GM12865 (cell line): ENCODE results near the gene ASCC1.

Source experiments
- DNase-seq: peaks from one replicate; pipeline ENCODE4 v3.0.0; 2010; ENCODE audit warnings: low read depth
- H3K4me3 ChIP-seq: 2 replicates; pipeline ENCODE4 v1.5.1; 2011; ENCODE audit warnings: mild to moderate bottlenecking, low read depth, low read length, control low read depth
- CTCF ChIP-seq: IDR thresholded peaks from 2 replicates; pipeline ENCODE4 v1.5.1; 2011; ENCODE audit warnings: low read length, control low read depth, low read depth, inconsistent platforms; ENCODE audit not compliant: insufficient read depth; ENCODE audit errors: missing control alignments

ASCC1 gene

GRCh38 chr10:72062832-72063702 lies 153.0 kb downstream of the ASCC1 start:
- no peak for DNase-seq
- TF ChIP-seq CTCF, result no peak
- H3K4me3 ChIP-seq, result no peak overlapping the region

GRCh38 chr10:72062382-72062781 lies 153.7 kb downstream of the ASCC1 start:
- no peak overlapping the region for H3K4me3 ChIP-seq
- no peak for TF ChIP-seq CTCF

GRCh38 chr10:72061930-72062329 lies 154.1 kb downstream of the ASCC1 start:
- TF ChIP-seq CTCF, result no peak
- DNase-seq, result no peak
- no peak overlapping the region for H3K4me3 ChIP-seq

More at GRCh38 chr10:72062382-72062781, 153.7 kb downstream of the ASCC1 start:
- DNase-seq, result no peak

- no peak overlapping the region for H3K4me3 ChIP-seq
- TF ChIP-seq CTCF, result peak; percentile 21
- no peak for DNase-seq
Observed at GRCh38 chr10:72061491-72061890, 154.6 kb downstream of the ASCC1 start.

GRCh38 chr10:72059843-72060822 lies 155.9 kb downstream of the ASCC1 start:
- TF ChIP-seq CTCF, result no peak
- H3K4me3 ChIP-seq, result no peak overlapping the region
- DNase-seq, result peak; percentile 33

- DNase-seq, result no peak
- H3K4me3 ChIP-seq, result no peak overlapping the region
- TF ChIP-seq CTCF, result no peak
Observed at GRCh38 chr10:72058989-72059842, 156.9 kb downstream of the ASCC1 start.
